ENCODE results near the gene SF3A2. TPM values are rescaled to one million over a fixed set of nuclear protein-coding genes. Genes with fewer than 3 reads are reported as not detected.
A peak's percentile ranks its signal among the peaks of the same experiment; 100 is the strongest.

SF3A2 gene
- polyA plus RNA-seq, 1 donor from 2014 or later = 14.4 TPM

DNA sequence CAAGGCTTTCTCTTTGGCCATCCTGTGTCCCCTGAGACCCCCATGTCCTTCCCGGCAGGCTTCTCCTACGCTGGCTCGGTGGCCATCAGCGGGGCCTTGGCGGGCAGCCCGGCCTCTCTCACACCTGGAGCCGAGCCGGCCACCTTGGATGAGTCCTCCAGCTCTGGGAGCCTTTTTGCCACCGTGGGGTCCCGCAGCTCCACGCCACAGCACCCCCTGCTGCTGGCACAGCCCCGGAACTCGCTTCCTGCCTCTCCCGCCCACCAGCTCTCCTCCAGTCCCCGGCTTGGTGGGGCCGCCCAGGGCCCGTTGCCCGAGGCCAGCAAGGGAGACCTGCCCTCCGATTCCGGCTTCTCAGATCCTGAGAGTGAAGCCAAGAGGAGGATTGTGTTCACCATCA lies 14.7 kb upstream of the SF3A2 start:
- H3K79me2 ChIP-seq (replicated peaks; ENCODE audit: insufficient read depth, low read length) = no peaks in the 10 kb centered on the region
- no peaks in the 10 kb centered on the region for H4K20me1 ChIP-seq (ENCODE audit: insufficient read depth)
- H3F3A ChIP-seq (ENCODE audit: insufficient read depth, low read length, poor library complexity, severe bottlenecking) = no peaks in the 10 kb centered on the region
- H3K4me3 ChIP-seq (ENCODE audit: low read length) = no peak overlapping the region
- H3K27me3 ChIP-seq (ENCODE audit: insufficient read depth, low read depth, low read length) = no peaks in the 10 kb centered on the region
- no peak overlapping the region for H3K4me2 ChIP-seq (ENCODE audit: low read length)
- no peaks in the 10 kb centered on the region for H3K36me3 ChIP-seq (ENCODE audit: insufficient read depth, low read length)
- H2AFZ ChIP-seq (ENCODE audit: low read depth, low read length) = no peak overlapping the region
- no peak overlapping the region for H3K27ac ChIP-seq (ENCODE audit: low read length)
- H3K9me3 ChIP-seq (ENCODE audit: low read length) = no peaks in the 10 kb centered on the region
- TF ChIP-seq, protein P1, sequence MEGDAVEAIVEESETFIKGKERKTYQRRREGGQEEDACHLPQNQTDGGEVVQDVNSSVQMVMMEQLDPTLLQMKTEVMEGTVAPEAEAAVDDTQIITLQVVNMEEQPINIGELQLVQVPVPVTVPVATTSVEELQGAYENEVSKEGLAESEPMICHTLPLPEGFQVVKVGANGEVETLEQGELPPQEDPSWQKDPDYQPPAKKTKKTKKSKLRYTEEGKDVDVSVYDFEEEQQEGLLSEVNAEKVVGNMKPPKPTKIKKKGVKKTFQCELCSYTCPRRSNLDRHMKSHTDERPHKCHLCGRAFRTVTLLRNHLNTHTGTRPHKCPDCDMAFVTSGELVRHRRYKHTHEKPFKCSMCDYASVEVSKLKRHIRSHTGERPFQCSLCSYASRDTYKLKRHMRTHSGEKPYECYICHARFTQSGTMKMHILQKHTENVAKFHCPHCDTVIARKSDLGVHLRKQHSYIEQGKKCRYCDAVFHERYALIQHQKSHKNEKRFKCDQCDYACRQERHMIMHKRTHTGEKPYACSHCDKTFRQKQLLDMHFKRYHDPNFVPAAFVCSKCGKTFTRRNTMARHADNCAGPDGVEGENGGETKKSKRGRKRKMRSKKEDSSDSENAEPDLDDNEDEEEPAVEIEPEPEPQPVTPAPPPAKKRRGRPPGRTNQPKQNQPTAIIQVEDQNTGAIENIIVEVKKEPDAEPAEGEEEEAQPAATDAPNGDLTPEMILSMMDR (IDR thresholded peaks at IDR 0.05; ENCODE audit: poor library complexity, severe bottlenecking) = peak; percentile 21
- no peak for TF ChIP-seq POLR2AphosphoS5 (IDR thresholded peaks at IDR 0.05)
- no peak overlapping the region for H3K9ac ChIP-seq (ENCODE audit: low read length)
- no peaks in the 10 kb centered on the region for H3K9me2 ChIP-seq (ENCODE audit: insufficient read depth, low read length)

DNA sequence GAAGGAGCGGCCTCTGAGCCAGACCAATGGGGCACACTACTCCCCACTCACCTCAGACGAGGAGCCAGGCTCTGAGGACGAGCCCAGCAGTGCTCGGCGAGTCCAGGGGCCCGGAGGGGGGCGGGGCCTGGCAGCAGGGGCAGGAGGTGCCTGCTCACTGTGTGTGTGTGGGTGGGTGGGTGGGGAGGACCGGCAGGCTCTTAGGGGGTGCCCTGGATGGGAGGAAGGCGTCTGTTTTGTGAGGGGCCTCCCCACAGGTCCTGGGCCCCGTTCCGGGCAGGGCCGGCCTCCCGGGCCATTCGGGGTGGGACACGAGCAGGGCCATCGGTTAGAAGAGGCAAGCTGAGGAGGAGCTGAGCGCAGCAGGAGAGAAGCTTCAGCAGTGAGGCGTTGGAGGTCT lies 13.2 kb upstream of the SF3A2 start:
- Histone ChIP-seq H4K20me1 (ENCODE audit: insufficient read depth) (no peaks in the 10 kb centered on the region), H3K4me2 (ENCODE audit: low read length) (no peak overlapping the region), H2AFZ (ENCODE audit: low read depth, low read length) (no peak overlapping the region), H3K79me2 (replicated peaks; ENCODE audit: insufficient read depth, low read length) (no peaks in the 10 kb centered on the region), H3K36me3 (ENCODE audit: insufficient read depth, low read length) (no peaks in the 10 kb centered on the region), H3K27ac (ENCODE audit: low read length) (no peak overlapping the region), H3K9ac (ENCODE audit: low read length) (no peak overlapping the region), H3K27me3 (ENCODE audit: insufficient read depth, low read depth, low read length) (no peaks in the 10 kb centered on the region), H3K9me2 (ENCODE audit: insufficient read depth, low read length) (no peaks in the 10 kb centered on the region), H3K9me3 (ENCODE audit: low read length) (no peaks in the 10 kb centered on the region), H3K4me3 (ENCODE audit: low read length) (no peak overlapping the region), H3F3A (ENCODE audit: insufficient read depth, low read length, poor library complexity, severe bottlenecking) (no peaks in the 10 kb centered on the region)
- no peak for TF ChIP-seq EZH2 (IDR thresholded peaks at IDR 0.05; ENCODE audit: borderline replicate concordance, insufficient read depth, low read length, poor library complexity, severe bottlenecking)
- TF ChIP-seq, protein P1 (IDR thresholded peaks at IDR 0.05; ENCODE audit: poor library complexity, severe bottlenecking) = no peak
- TF ChIP-seq, protein P2, sequence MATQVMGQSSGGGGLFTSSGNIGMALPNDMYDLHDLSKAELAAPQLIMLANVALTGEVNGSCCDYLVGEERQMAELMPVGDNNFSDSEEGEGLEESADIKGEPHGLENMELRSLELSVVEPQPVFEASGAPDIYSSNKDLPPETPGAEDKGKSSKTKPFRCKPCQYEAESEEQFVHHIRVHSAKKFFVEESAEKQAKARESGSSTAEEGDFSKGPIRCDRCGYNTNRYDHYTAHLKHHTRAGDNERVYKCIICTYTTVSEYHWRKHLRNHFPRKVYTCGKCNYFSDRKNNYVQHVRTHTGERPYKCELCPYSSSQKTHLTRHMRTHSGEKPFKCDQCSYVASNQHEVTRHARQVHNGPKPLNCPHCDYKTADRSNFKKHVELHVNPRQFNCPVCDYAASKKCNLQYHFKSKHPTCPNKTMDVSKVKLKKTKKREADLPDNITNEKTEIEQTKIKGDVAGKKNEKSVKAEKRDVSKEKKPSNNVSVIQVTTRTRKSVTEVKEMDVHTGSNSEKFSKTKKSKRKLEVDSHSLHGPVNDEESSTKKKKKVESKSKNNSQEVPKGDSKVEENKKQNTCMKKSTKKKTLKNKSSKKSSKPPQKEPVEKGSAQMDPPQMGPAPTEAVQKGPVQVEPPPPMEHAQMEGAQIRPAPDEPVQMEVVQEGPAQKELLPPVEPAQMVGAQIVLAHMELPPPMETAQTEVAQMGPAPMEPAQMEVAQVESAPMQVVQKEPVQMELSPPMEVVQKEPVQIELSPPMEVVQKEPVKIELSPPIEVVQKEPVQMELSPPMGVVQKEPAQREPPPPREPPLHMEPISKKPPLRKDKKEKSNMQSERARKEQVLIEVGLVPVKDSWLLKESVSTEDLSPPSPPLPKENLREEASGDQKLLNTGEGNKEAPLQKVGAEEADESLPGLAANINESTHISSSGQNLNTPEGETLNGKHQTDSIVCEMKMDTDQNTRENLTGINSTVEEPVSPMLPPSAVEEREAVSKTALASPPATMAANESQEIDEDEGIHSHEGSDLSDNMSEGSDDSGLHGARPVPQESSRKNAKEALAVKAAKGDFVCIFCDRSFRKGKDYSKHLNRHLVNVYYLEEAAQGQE (IDR thresholded peaks at IDR 0.05; ENCODE audit: borderline replicate concordance) = no peak
- no peak for TF ChIP-seq SMC3 (conservative IDR thresholded peaks at IDR 0.05; ENCODE audit: poor library complexity)
- no peak for TF ChIP-seq EP300 (conservative IDR thresholded peaks at IDR 0.05; ENCODE audit: poor library complexity, severe bottlenecking)
- no peak for TF ChIP-seq TAF1 (IDR thresholded peaks at IDR 0.05; ENCODE audit: low read depth)
- TF ChIP-seq MXI1 (conservative IDR thresholded peaks at IDR 0.05; ENCODE audit: poor library complexity, severe bottlenecking) = no peak
- TF ChIP-seq RAD21 (conservative IDR thresholded peaks at IDR 0.05) = no peak
- TF ChIP-seq POLR2AphosphoS5 (IDR thresholded peaks at IDR 0.05) = no peak

All from neural cell (in vitro differentiated cells).